HepG2 (cell line): Measurements from ENCODE around the gene RGS7. TPM values are rescaled to one million over a fixed set of nuclear protein-coding genes. Genes with fewer than 3 reads are reported as not detected.

ENCODE experiments used
- ATAC-seq: fragments of 200-7000 bp; cut with Tn5 transposase; 3 replicates; pipeline ENCODE4 v1.9.1; 2020; ENCODE audit warnings: mild to moderate bottlenecking, moderate library complexity
- BruUV-seq: library from RNA; stranded (reverse); fragments of 400-500 nt; replicated peaks from 2 replicates; lab custom pipeline; 2021; lab: Mats Ljungman, UMichigan
- CTCF ChIA-PET: fragments of 300-600 bp; formaldehyde crosslinking; extraction: SDS; loops from one replicate; lab custom pipeline; 2021; ENCODE audit warnings: low total read pairs, inconsistent platforms, low intra/inter-chr PET ratio; lab: Yijun Ruan, JAX
- POLR2A ChIA-PET: fragments of 350-600 bp; sonication (Branson Sonifier 250); formaldehyde crosslinking; loops from one replicate; lab custom pipeline; 2020; ENCODE audit warnings: antibody characterized with exemption, inconsistent platforms; lab: Yijun Ruan, JAX
- DNase-seq: peaks from one replicate; pipeline ENCODE4 v3.0.0-alpha.2; 2015; ENCODE audit warnings: low spot score
- FAIRE-seq: peaks from 3 replicates; lab custom pipeline; 2011; peaks lifted over from hg19 to GRCh38; lab: Jason Lieb, UNC
- H2AFZ ChIP-seq: one replicate; pipeline ENCODE4 v1.6.1; 2011; ENCODE audit warnings: low read length, inconsistent platforms
- H3K27ac ChIP-seq: fragments of 300-600 bp; 3 replicates; pipeline ENCODE4 v1.8.0; 2011; ENCODE audit warnings: mixed run types, mild to moderate bottlenecking, mixed read lengths, low read length, inconsistent platforms; ENCODE audit not compliant: insufficient read depth; ENCODE audit errors: extremely low read length
- H3K27me3 ChIP-seq, 2 experiments: fragments of 200-600 bp in 1 of 2; 2 replicates in 1 of 2; 3 replicates in 1 of 2; pipeline versions ENCODE4 v1.6.0 to v1.8.0; 2011; ENCODE audit warnings: low read length in 2 of 2, mild to moderate bottlenecking in 2 of 2, moderate library complexity in 2 of 2, inconsistent platforms in 1 of 2; ENCODE audit not compliant: insufficient read depth in 2 of 2, control insufficient read depth in 1 of 2
- H3K36me3 ChIP-seq, 2 experiments: fragments of 200-600 bp in 1 of 2; replicated peaks in 1 of 2; 2 replicates in 1 of 2; 3 replicates in 1 of 2; pipeline versions ENCODE4 v1.5.1 to v1.8.0; 2011; ENCODE audit warnings: low read length in 2 of 2, inconsistent platforms in 1 of 2; ENCODE audit not compliant: insufficient read depth in 2 of 2, control insufficient read depth in 1 of 2
- H3K4me1 ChIP-seq: 2 replicates; pipeline ENCODE4 v1.5.1; 2012; ENCODE audit warnings: low read length, inconsistent platforms; ENCODE audit not compliant: insufficient read depth
- H3K4me2 ChIP-seq: 2 replicates; pipeline ENCODE4 v1.6.0; 2011; ENCODE audit warnings: low read depth, low read length, inconsistent platforms
- H3K4me3 ChIP-seq, 3 experiments: fragments of 200-600 bp in 1 of 3; sonication (generic), shearing (Covaris generic) in 1 of 3; replicated peaks in 1 of 3; 2 replicates each; pipeline ENCODE4 v1.5.1; 2011 to 2016; ENCODE audit warnings: low read length in 3 of 3, inconsistent platforms in 2 of 3, low read depth in 2 of 3, mild to moderate bottlenecking in 2 of 3, control low read depth in 1 of 3, mixed read lengths in 1 of 3; ENCODE audit not compliant: insufficient read depth in 1 of 3
- H3K79me2 ChIP-seq: one replicate; pipeline ENCODE4 v1.6.1; 2011; ENCODE audit warnings: low read length, inconsistent platforms; ENCODE audit not compliant: insufficient read depth
- H3K9ac ChIP-seq: 2 replicates; pipeline ENCODE4 v1.6.0; 2011; ENCODE audit warnings: mild to moderate bottlenecking, low read depth, low read length, inconsistent platforms; ENCODE audit not compliant: insufficient read depth
- H3K9me3 ChIP-seq: 2 replicates; pipeline ENCODE4 v1.5.1; 2012; ENCODE audit warnings: mild to moderate bottlenecking, low read length
- H4K20me1 ChIP-seq: 2 replicates; pipeline ENCODE4 v1.6.0; 2011; ENCODE audit warnings: inconsistent platforms, mild to moderate bottlenecking, low read length, moderate library complexity; ENCODE audit not compliant: insufficient read depth
- DPF2 ChIP-seq: sonication (generic); formaldehyde crosslinking; IDR thresholded peaks from 2 replicates; pipeline ENCODE4 v1.4.0; 2020; ENCODE audit warnings: mild to moderate bottlenecking, low read depth, missing genetic modification reagents, borderline replicate concordance
- NR2C2 ChIP-seq: sonication (generic); formaldehyde crosslinking; IDR thresholded peaks from 2 replicates; pipeline ENCODE4 v1.4.0; 2020; ENCODE audit warnings: missing genetic modification reagents, mild to moderate bottlenecking, moderate library complexity, borderline replicate concordance
- RCOR2 ChIP-seq: IDR thresholded peaks from 2 replicates; pipeline ENCODE4 v1.6.1; 2016; ENCODE audit warnings: missing biosample characterization, missing genetic modification reagents
- SMARCE1 ChIP-seq: fragments of 450-650 bp; IDR thresholded peaks from 2 replicates; pipeline ENCODE4 v1.6.1; 2017; ENCODE audit warnings: borderline replicate concordance
- U2AF1 ChIP-seq: fragments of 200-400 bp; formaldehyde crosslinking; optimal IDR thresholded peaks from 2 replicates; pipeline ENCODE3; 2017; ENCODE audit warnings: mild to moderate bottlenecking, low read depth, low read length
- ZFP36 ChIP-seq: fragments of 150-350 bp; IDR thresholded peaks from 2 replicates; pipeline ENCODE4 v1.6.1; 2018; ENCODE audit warnings: borderline replicate concordance, low read length, low read depth; ENCODE audit not compliant: partially characterized antibody
- ZNF446 ChIP-seq: sonication (generic); formaldehyde crosslinking; IDR thresholded peaks from 2 replicates; pipeline ENCODE4 v1.5.0; 2020; ENCODE audit warnings: mild to moderate bottlenecking, missing genetic modification reagents
- ZNF615 ChIP-seq: sonication (generic); formaldehyde crosslinking; IDR thresholded peaks from 2 replicates; pipeline ENCODE4 v1.5.0; 2020; ENCODE audit warnings: mild to moderate bottlenecking, missing genetic modification reagents, borderline replicate concordance
- ZSCAN9 ChIP-seq: IDR thresholded peaks from 2 replicates; pipeline ENCODE4 v1.6.1; 2016; ENCODE audit warnings: borderline replicate concordance
- WGBS: methylation state at CpG from one replicate; pipeline ENCODE4 v1.1.6; 2017; ENCODE audit warnings: low lambda C conversion rate; 5-methylcytosine and 5-hydroxymethylcytosine counted together
- in situ Hi-C: cut with HindIII; loops from 2 replicates; pipeline ENCODE4 v1.10.0; 2017; ENCODE audit warnings: low pct_unique_long_range_greater_than_20kb; ENCODE audit not compliant: extremely low pct_ligation_motif_present
- intact Hi-C: fragments of 100-400 bp; cut with micrococcal nuclease; formaldehyde crosslinking; loops from one replicate; pipeline ENCODE4 v1.10.0; 2022; ENCODE audit not compliant: unreplicated experiment
- polyA plus RNA-seq, 8 experiments: library from polyadenylated mRNA; depleted of rRNA in 3 of 8; stranded (reverse) in 7 of 8; unstranded in 1 of 8; fragments of >200 nt; fragmentation: Illumina TruSeq in 4 of 8; extraction: Trizol in 4 of 8; gene quantifications; 2 replicates each; pipeline versions ENCODE4 v1.2.1 to v1.2.3, GENCODE V29; 2011 to 2016; ENCODE audit warnings: low read depth in 4 of 8, missing spikeins in 1 of 8, mixed read lengths in 1 of 8; ENCODE audit not compliant: insufficient read depth in 1 of 8
- total RNA-seq, 5 experiments: library from RNA; depleted of rRNA; stranded (reverse); fragments of >200 nt; fragmentation: Illumina TruSeq; extraction: Trizol; gene quantifications; 2 replicates each; pipeline ENCODE4 v1.2.3, GENCODE V29; 2016; ENCODE audit warnings: low read depth in 1 of 5
- TF ChIP-seq, protein P1 (sequence below): sonication (generic); formaldehyde crosslinking; IDR thresholded peaks from 2 replicates; pipeline ENCODE4 v1.4.0; 2020; ENCODE audit warnings: missing genetic modification reagents
- TF ChIP-seq, protein P2 (sequence below): sonication (generic); formaldehyde crosslinking; IDR thresholded peaks from 2 replicates; pipeline ENCODE4 v1.5.0; 2020; ENCODE audit warnings: missing genetic modification reagents, mild to moderate bottlenecking, borderline replicate concordance
- TF ChIP-seq, protein P3 (sequence below): fragments of 450-650 bp; IDR thresholded peaks from 2 replicates; pipeline ENCODE4 v1.6.1; 2017

RGS7 gene
- total and polyA plus RNA-seq, 2 of the 13 experiments (the other 11 are each of a cell fraction or from before 2014, with no cell fraction given): not detected

DNA sequence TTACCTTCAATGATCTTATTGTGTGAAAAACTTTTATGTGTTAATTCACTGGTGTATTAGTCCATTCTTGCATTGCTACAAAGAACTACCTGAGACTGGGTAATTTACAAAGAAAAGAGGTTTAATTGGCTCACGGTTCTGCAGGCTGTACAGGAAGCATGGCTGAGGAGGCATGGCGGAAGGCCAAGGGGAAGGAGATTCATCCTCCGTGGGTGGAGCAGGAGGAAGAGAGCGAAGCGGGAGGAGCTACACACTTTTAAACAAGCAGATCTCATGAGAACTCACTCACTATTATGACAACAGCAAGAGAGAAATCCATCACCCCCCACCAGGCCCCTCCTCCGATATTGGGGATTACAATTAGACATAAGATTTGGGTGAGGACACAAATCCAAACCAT lies 44.2 kb upstream of the RGS7 start:
- Histone ChIP-seq H3K4me1 (no peaks in the 10 kb centered on the region), H4K20me1 (no peaks in the 10 kb centered on the region), H3K9me3 (no peaks in the 10 kb centered on the region), H3K4me2 (no peak overlapping the region), H3K27ac (no peak overlapping the region), H3K36me3 (no peaks in the 10 kb centered on the region), H3K79me2 (no peaks in the 10 kb centered on the region), H3K4me3 (no peak overlapping the region), H2AFZ (no peak overlapping the region), H3K9ac (no peak overlapping the region)
- FAIRE-seq (no peak), ATAC-seq (no peak), DNase-seq (no peak)
- BruUV-seq: no TSS peak
- ChIA-PET CTCF (no interaction called here), POLR2A (no interaction called here)
- intact Hi-C loops (no loop called here), in situ Hi-C loops (no loop called here)
- 25% methylated on average over 6 of the region's 6 CpGs for whole genome bisulfite sequencing
- no peak for TF ChIP-seq U2AF1
- TF ChIP-seq, protein P1, sequence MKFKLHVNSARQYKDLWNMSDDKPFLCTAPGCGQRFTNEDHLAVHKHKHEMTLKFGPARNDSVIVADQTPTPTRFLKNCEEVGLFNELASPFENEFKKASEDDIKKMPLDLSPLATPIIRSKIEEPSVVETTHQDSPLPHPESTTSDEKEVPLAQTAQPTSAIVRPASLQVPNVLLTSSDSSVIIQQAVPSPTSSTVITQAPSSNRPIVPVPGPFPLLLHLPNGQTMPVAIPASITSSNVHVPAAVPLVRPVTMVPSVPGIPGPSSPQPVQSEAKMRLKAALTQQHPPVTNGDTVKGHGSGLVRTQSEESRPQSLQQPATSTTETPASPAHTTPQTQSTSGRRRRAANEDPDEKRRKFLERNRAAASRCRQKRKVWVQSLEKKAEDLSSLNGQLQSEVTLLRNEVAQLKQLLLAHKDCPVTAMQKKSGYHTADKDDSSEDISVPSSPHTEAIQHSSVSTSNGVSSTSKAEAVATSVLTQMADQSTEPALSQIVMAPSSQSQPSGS: no peak
- no peak for TF ChIP-seq ZNF615
- TF ChIP-seq NR2C2 (CRISPR knock-in tag): no peak
- TF ChIP-seq DPF2 (CRISPR knock-in tag): no peak
- TF ChIP-seq, protein P2, sequence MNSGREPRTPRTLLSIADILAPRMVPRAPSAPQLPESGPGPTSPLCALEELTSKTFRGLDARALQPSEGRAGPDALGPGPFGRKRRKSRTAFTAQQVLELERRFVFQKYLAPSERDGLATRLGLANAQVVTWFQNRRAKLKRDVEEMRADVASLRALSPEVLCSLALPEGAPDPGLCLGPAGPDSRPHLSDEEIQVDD (CRISPR knock-in tag): no peak
- no peak for TF ChIP-seq RCOR2
- no peak for TF ChIP-seq ZFP36
- TF ChIP-seq SMARCE1: no peak
- TF ChIP-seq ZSCAN9: no peak
- no peak for TF ChIP-seq ZNF446 (CRISPR knock-in tag)
- TF ChIP-seq, protein P3, sequence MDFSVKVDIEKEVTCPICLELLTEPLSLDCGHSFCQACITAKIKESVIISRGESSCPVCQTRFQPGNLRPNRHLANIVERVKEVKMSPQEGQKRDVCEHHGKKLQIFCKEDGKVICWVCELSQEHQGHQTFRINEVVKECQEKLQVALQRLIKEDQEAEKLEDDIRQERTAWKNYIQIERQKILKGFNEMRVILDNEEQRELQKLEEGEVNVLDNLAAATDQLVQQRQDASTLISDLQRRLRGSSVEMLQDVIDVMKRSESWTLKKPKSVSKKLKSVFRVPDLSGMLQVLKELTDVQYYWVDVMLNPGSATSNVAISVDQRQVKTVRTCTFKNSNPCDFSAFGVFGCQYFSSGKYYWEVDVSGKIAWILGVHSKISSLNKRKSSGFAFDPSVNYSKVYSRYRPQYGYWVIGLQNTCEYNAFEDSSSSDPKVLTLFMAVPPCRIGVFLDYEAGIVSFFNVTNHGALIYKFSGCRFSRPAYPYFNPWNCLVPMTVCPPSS: no peak
- TF ChIP-seq, all 625 proteins: peak for 0
- H3K27me3 ChIP-seq: no peaks in the 10 kb centered on the region
